BE2C (cell line): ENCODE measurements around the gene C8B.

Source experiments
- DNase-seq: peaks from one replicate; pipeline ENCODE4 v3.0.0-alpha.2; 2020
- H3K27me3 ChIP-seq: fragments of 250-450 bp; sonication (Bioruptor Pico); 2 replicates; pipeline ENCODE4 v1.5.1; 2020; ENCODE audit warnings: mild to moderate bottlenecking
- H3K36me3 ChIP-seq: fragments of 250-450 bp; sonication (Bioruptor Pico); 2 replicates; pipeline ENCODE4 v1.5.1; 2020; ENCODE audit warnings: mild to moderate bottlenecking
- H3K4me1 ChIP-seq: fragments of 250-450 bp; sonication (Bioruptor Pico); 2 replicates; pipeline ENCODE4 v1.5.1; 2020
- H3K4me3 ChIP-seq: 2 replicates; pipeline ENCODE4 v1.5.1; 2011; ENCODE audit warnings: low read depth, low read length
- H3K9me3 ChIP-seq: fragments of 250-450 bp; sonication (Bioruptor Pico); 2 replicates; pipeline ENCODE4 v1.5.1; 2020
- CTCF ChIP-seq: IDR thresholded peaks from 2 replicates; pipeline ENCODE4 v1.5.1; 2012; ENCODE audit warnings: mild to moderate bottlenecking, low read depth, low read length

Gene C8B

GRCh38 chr1:57007472-57007871 is 41.7 kb upstream of the C8B start:
- DNase-seq: no peak
- Histone ChIP-seq H3K27me3 (no peaks in the 10 kb centered on the region), H3K4me3 (no peak overlapping the region), H3K9me3 (no peaks in the 10 kb centered on the region), H3K36me3 (no peaks in the 10 kb centered on the region), H3K4me1 (no peaks in the 10 kb centered on the region)
- no peak for TF ChIP-seq CTCF

DNA sequence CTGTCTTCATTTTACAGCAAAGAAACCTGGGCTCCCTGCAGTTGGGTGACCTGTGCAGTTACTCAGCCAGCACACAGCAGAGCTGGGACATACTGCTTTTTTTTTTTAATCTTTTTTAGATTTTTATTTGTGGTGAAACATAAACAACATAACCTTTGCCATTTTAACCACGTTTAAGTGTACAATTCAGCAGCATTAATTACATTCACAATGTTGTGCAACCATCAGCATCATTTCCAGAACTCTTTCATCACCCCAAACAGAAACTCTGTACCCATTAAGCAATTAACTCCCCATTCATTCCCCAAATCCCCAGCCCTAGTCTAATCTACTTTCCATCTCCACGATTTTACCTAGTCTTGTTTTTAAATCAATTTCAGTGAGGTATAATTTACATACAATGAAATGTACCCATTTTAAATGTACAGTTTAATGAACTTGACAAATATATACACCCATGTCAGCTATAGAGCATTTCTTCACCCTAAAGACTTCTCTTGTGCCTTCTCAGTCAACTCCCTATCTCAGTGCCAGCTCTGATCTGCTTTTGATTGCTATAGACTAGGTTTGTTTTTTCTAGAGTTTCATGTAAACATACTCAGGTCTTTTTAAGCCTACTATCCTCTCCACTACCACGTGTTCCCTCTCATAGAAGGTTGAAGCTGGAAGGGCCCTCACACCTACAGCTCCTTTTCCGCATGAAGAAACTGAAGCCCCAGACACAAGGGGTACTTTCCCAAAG is 37.8 kb upstream of the C8B start:
- Histone ChIP-seq H3K4me1 (no peaks in the 10 kb centered on the region), H3K9me3 (no peaks in the 10 kb centered on the region), H3K4me3 (no peak overlapping the region), H3K27me3 (no peaks in the 10 kb centered on the region), H3K36me3 (no peaks in the 10 kb centered on the region)
- no peak for TF ChIP-seq CTCF
- no peak for DNase-seq

- TF ChIP-seq CTCF: no peak
- Histone ChIP-seq H3K36me3 (no peaks in the 10 kb centered on the region), H3K9me3 (no peaks in the 10 kb centered on the region), H3K4me3 (no peak overlapping the region), H3K27me3 (no peaks in the 10 kb centered on the region), H3K4me1 (no peaks in the 10 kb centered on the region)
- no peak for DNase-seq
These were observed 29.7 kb upstream of the C8B start for GRCh38 chr1:56995414-56996100.

- no peaks in the 10 kb centered on the region for H3K36me3 ChIP-seq
- H3K4me1 ChIP-seq: no peaks in the 10 kb centered on the region
- DNase-seq: no peak
- TF ChIP-seq CTCF: no peak
- H3K9me3 ChIP-seq: no peaks in the 10 kb centered on the region
- no peaks in the 10 kb centered on the region for H3K27me3 ChIP-seq
- H3K4me3 ChIP-seq: no peak overlapping the region
These were observed 27.7 kb upstream of the C8B start for GRCh38 chr1:56993475-56993874.

DNA sequence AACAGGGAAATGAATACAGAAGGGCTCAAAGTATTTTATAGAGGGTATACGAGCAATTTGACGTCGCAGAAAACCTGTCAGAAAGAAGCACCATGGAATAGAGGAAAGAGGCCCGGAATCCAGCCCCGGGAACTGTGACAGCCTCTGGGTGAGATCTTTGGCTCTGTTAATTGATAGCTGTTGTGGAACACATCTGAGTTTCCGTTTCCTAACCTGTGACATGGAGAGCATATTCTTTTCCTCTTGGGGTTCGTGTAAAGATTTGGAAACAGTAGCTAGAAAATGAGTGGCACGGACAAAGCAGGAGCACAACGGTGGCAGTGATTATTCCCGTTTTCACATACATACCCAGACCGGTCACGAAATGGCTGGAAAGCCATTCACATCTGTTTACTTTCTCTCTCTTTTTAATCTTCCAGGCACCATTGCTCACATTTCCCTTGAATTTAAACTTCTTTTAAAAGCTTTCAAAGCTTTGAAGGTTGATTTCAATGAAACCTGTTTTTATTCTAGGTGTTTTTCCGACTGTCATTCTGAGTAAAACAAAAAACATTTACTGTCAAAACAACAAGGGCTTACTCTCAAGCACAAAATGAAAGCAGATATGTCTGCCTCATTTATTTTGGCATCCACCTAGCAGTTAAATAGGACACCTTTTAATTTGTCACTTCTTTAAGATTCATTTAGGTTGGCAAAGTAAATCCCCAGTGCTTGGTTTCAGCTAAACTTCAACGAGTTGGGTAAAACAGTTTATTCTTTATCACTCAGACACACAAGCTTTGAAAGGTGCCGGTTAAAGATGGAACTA is 26.7 kb upstream of the C8B start:
- no peak overlapping the region for H3K4me3 ChIP-seq
- no peaks in the 10 kb centered on the region for H3K27me3 ChIP-seq
- no peaks in the 10 kb centered on the region for H3K36me3 ChIP-seq
- H3K9me3 ChIP-seq: no peaks in the 10 kb centered on the region
- no peak for DNase-seq
- no peaks in the 10 kb centered on the region for H3K4me1 ChIP-seq
- TF ChIP-seq CTCF: no peak

GRCh38 chr1:56991576-56991975 is 25.8 kb upstream of the C8B start:
- H3K36me3 ChIP-seq: no peaks in the 10 kb centered on the region
- no peak overlapping the region for H3K4me3 ChIP-seq
- no peaks in the 10 kb centered on the region for H3K27me3 ChIP-seq
- DNase-seq: no peak
- H3K4me1 ChIP-seq: no peaks in the 10 kb centered on the region
- H3K9me3 ChIP-seq: no peaks in the 10 kb centered on the region
- no peak for TF ChIP-seq CTCF
